ENCODE data around the gene RANBP17. TPM values are rescaled to one million over a fixed set of nuclear protein-coding genes. Genes with fewer than 3 reads are reported as not detected.

The RANBP17 gene
- total and polyA plus RNA-seq, 12 donors = 5.5 to 119 (median 22.2) TPM

DNA sequence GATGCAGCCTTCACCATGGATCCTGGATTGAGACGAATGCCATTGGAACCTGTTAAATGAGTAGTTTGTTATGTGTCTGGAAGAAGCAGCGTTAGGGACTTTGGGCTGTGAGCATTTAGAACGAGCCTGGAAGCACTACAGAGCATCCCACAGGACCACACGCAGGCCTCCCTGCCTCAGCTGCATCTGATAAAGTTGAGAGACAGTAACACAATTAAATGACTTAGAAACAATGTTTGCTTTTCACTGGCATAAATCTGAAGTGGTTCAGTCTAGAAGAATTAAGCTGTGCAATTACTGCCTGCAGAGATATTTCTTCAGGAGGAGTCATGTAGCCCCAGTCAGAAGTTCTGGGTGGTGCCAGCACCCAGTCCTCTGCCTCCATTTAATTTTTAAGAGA lies 437.4 kb downstream of the RANBP17 start:
- TF ChIP-seq, protein P1, sequence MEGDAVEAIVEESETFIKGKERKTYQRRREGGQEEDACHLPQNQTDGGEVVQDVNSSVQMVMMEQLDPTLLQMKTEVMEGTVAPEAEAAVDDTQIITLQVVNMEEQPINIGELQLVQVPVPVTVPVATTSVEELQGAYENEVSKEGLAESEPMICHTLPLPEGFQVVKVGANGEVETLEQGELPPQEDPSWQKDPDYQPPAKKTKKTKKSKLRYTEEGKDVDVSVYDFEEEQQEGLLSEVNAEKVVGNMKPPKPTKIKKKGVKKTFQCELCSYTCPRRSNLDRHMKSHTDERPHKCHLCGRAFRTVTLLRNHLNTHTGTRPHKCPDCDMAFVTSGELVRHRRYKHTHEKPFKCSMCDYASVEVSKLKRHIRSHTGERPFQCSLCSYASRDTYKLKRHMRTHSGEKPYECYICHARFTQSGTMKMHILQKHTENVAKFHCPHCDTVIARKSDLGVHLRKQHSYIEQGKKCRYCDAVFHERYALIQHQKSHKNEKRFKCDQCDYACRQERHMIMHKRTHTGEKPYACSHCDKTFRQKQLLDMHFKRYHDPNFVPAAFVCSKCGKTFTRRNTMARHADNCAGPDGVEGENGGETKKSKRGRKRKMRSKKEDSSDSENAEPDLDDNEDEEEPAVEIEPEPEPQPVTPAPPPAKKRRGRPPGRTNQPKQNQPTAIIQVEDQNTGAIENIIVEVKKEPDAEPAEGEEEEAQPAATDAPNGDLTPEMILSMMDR (IDR thresholded peaks at IDR 0.05) = no peak
- TF ChIP-seq POLR2A (IDR thresholded peaks at IDR 0.05) = no peak
- Histone ChIP-seq H3K27me3 (no peaks in the 10 kb centered on the region), H3K9me3 (replicated peaks in 1 of 3) (no peaks in the 10 kb centered on the region), H3K27ac (no peak overlapping the region), H3K36me3 (replicated peaks in 1 of 2) (no peaks in the 10 kb centered on the region), H3K4me1 (replicated peaks in 1 of 2) (peaks cover 0 to 5% of the 10 kb centered on the region in 2 donors), H3K4me3 (no peak overlapping the region)
- no peak for DNase-seq
- intact Hi-C loops (cut with DNase I) = no loop called here
- 86 to 91% (median 88%) methylated on average over 4 of the region's 4 CpGs for WGBS, 4 donors

DNA sequence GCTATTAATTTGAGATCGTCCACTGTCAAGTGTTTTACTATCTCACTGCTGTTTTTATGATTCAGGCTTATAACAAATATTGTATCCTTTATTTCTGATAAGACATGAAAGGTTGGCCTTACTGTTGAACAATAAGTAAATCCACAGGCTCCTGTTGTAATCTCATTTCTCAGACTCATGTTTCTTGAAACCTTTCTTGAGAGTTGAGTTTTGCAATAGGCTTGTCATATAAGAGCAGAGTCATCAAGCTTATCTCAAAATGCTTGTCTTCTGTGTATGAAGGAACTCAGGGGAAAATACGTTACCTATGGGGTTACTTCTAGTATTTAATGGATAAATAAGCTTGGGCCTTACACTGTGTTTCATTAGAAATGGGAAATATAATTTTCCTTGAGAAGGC lies 438.0 kb downstream of the RANBP17 start:
- DNase-seq = no peak
- H3K27ac ChIP-seq = no peak overlapping the region
- 89 to 95% (median 92%) methylated on average over 2 of the region's 2 CpGs for WGBS, 4 donors
- H3K27me3 ChIP-seq = no peaks in the 10 kb centered on the region
- intact Hi-C loops (cut with DNase I) = no loop called here
- H3K4me3 ChIP-seq = no peak overlapping the region
- H3K4me1 ChIP-seq (replicated peaks in 1 of 2) = peaks cover 0 to 5% of the 10 kb centered on the region in 2 donors
- no peaks in the 10 kb centered on the region for H3K36me3 ChIP-seq (replicated peaks in 1 of 2)
- TF ChIP-seq, protein P1 (IDR thresholded peaks at IDR 0.05) = no peak
- TF ChIP-seq POLR2A (IDR thresholded peaks at IDR 0.05) = no peak
- H3K9me3 ChIP-seq (replicated peaks in 1 of 3) = no peaks in the 10 kb centered on the region

DNA sequence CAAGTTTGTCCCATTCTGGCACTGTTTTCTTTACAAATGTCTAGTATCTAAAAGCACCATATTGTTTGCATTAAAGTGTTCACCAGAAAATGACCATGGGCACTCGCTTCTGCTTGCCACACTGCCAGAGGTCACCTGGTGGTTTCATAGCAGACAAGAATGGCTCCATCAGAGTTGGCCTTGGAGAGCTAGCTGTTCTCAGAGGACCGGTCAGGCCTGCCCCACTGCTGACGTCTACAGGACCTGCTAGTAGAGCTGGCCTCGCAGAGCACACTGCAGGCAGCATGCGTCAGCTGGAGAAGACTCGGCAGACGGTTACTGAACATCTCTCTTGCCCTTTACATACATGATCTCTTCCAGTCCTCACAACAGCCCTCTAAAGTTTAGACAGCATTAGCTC lies 438.5 kb downstream of the RANBP17 start:
- intact Hi-C loops (cut with DNase I) = no loop called here
- no peaks in the 10 kb centered on the region for H3K27me3 ChIP-seq
- H3K4me3 ChIP-seq = no peak overlapping the region
- no peak for TF ChIP-seq POLR2A (IDR thresholded peaks at IDR 0.05)
- TF ChIP-seq, protein P1 (IDR thresholded peaks at IDR 0.05) = no peak
- H3K9me3 ChIP-seq (replicated peaks in 1 of 3) = no peaks in the 10 kb centered on the region
- H3K27ac ChIP-seq = no peak overlapping the region
- peaks cover 0 to 4% of the 10 kb centered on the region in 2 donors for H3K4me1 ChIP-seq (replicated peaks in 1 of 2)
- WGBS, 4 donors = 93 to 96% (median 95%) methylated on average over 5 to 7 of the region's 7 CpGs
- DNase-seq = no peak
- H3K36me3 ChIP-seq (replicated peaks in 1 of 2) = no peaks in the 10 kb centered on the region

DNA sequence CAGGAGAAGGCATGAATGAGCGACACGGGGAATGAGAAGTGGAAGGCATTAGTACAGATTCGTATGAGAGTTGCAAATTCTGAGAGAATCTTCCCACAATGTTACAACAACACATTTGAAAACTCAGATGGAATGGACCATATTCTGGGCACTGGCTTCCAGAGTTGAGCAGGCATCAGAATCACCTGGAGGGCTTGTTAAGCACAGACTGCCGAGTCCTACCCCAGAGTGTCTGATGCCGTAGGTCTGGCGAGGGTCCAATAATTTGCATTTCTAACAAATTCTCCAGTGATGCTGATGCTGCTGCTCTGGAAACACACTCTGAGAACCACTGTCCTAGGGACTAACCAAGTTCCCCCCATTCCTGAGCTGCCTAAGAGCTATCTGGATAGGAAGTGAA lies 444.3 kb downstream of the RANBP17 start:
- WGBS, 4 donors = 38 to 61% (median 39%) methylated on average over 6 of the region's 6 CpGs
- Histone ChIP-seq H3K9me3 (replicated peaks in 1 of 3) (no peaks in the 10 kb centered on the region), H3K27me3 (peaks cover 45% of the 10 kb centered on the region), H3K27ac (no peak overlapping the region), H3K4me1 (replicated peaks in 1 of 2) (peaks cover 1 to 10% of the 10 kb centered on the region in 2 donors), H3K36me3 (replicated peaks in 1 of 2) (no peaks in the 10 kb centered on the region), H3K4me3 (no peak overlapping the region)
- intact Hi-C loops (cut with DNase I) = no loop called here
- DNase-seq = no peak
- TF ChIP-seq, protein P1 (IDR thresholded peaks at IDR 0.05) = no peak
- no peak for TF ChIP-seq POLR2A (IDR thresholded peaks at IDR 0.05)
